HepG2 (cell line): ENCODE measurements around the gene NPHS1. TPM values are rescaled to one million over a fixed set of nuclear protein-coding genes. Genes with fewer than 3 reads are reported as not detected.
A peak's percentile ranks its signal among the peaks of the same experiment; 100 is the strongest.

Experiments used
- AHR ChIP-seq: IDR thresholded peaks from 2 replicates; pipeline ENCODE4 v1.6.1; 2018; ENCODE audit warnings: missing genetic modification reagents, missing compliant biosample characterization
- ASH2L ChIP-seq: fragments of 300-600, 200-600 bp; sonication (generic); IDR thresholded peaks from 2 replicates; pipeline ENCODE4 v1.7.0; 2017; ENCODE audit warnings: low read depth, mild to moderate bottlenecking, moderate library complexity, mixed read lengths, low read length; ENCODE audit not compliant: insufficient read length
- CBX5 ChIP-seq: sonication (generic); formaldehyde crosslinking; IDR thresholded peaks from 2 replicates; pipeline ENCODE4 v1.4.0; 2020; ENCODE audit warnings: missing genetic modification reagents, borderline replicate concordance
- DMTF1 ChIP-seq: sonication (generic); formaldehyde crosslinking; IDR thresholded peaks from 2 replicates; pipeline ENCODE4 v1.4.0; 2020; ENCODE audit warnings: mild to moderate bottlenecking, missing genetic modification reagents
- ERF ChIP-seq: IDR thresholded peaks from 2 replicates; pipeline ENCODE4 v1.6.1; 2018; ENCODE audit warnings: missing biosample characterization, missing genetic modification reagents
- FOXO1 ChIP-seq: sonication (generic); formaldehyde crosslinking; IDR thresholded peaks from 2 replicates; pipeline ENCODE4 v1.4.0; 2020; ENCODE audit warnings: missing genetic modification reagents
- HMG20B ChIP-seq: conservative IDR thresholded peaks from 2 replicates; pipeline ENCODE4 v1.6.1; 2016; ENCODE audit warnings: missing genetic modification reagents, missing compliant biosample characterization
- NCOA2 ChIP-seq: sonication (generic); formaldehyde crosslinking; IDR thresholded peaks from 2 replicates; pipeline ENCODE4 v1.8.0; 2022; ENCODE audit warnings: inconsistent platforms
- SALL1 ChIP-seq: sonication (generic); formaldehyde crosslinking; IDR thresholded peaks from 2 replicates; pipeline ENCODE4 v1.8.0; 2022; ENCODE audit warnings: mild to moderate bottlenecking, missing genetic modification reagents
- SALL2 ChIP-seq: sonication (generic); formaldehyde crosslinking; IDR thresholded peaks from 2 replicates; pipeline ENCODE4 v1.8.1; 2023; ENCODE audit warnings: mild to moderate bottlenecking, missing genetic modification reagents, inconsistent platforms
- SOX6 ChIP-seq, 2 experiments: fragments of 450-650 bp in 1 of 2; sonication (generic) in 1 of 2; formaldehyde crosslinking in 1 of 2; IDR thresholded peaks; 2 replicates each; pipeline versions ENCODE4 v1.4.0 to v1.6.1; 2017 to 2020; ENCODE audit warnings: antibody characterized with exemption in 1 of 2, mild to moderate bottlenecking in 1 of 2, missing genetic modification reagents in 1 of 2
- TRIM24 ChIP-seq: sonication (generic); formaldehyde crosslinking; IDR thresholded peaks from 2 replicates; pipeline ENCODE4 v1.8.0; 2022; ENCODE audit warnings: mild to moderate bottlenecking, missing genetic modification reagents
- ZNF138 ChIP-seq: sonication (generic); formaldehyde crosslinking; IDR thresholded peaks from 2 replicates; pipeline ENCODE4 v1.5.0; 2020; ENCODE audit warnings: mild to moderate bottlenecking, low read depth, missing genetic modification reagents
- ZNF274 ChIP-seq: sonication (generic); formaldehyde crosslinking; IDR thresholded peaks from 2 replicates; pipeline ENCODE4 v1.5.1; 2020; ENCODE audit warnings: mild to moderate bottlenecking, missing genetic modification reagents
- ZNF564 ChIP-seq: sonication (generic); formaldehyde crosslinking; IDR thresholded peaks from 2 replicates; pipeline ENCODE4 v1.8.1; 2023; ENCODE audit warnings: mild to moderate bottlenecking, missing genetic modification reagents
- ZNF672 ChIP-seq: sonication (generic); formaldehyde crosslinking; IDR thresholded peaks from 2 replicates; pipeline ENCODE4 v1.8.1; 2022; ENCODE audit warnings: missing genetic modification reagents
- ZNF839 ChIP-seq: sonication (generic); formaldehyde crosslinking; IDR thresholded peaks from 2 replicates; pipeline ENCODE4 v1.4.0; 2020; ENCODE audit warnings: missing genetic modification reagents, mild to moderate bottlenecking, borderline replicate concordance
- polyA plus RNA-seq, 8 experiments: library from polyadenylated mRNA; depleted of rRNA in 3 of 8; stranded (reverse) in 7 of 8; unstranded in 1 of 8; fragments of >200 nt; fragmentation: Illumina TruSeq in 4 of 8; extraction: Trizol in 4 of 8; gene quantifications; 2 replicates each; pipeline versions ENCODE4 v1.2.1 to v1.2.3, GENCODE V29; 2011 to 2016; ENCODE audit warnings: low read depth in 4 of 8, missing spikeins in 1 of 8, mixed read lengths in 1 of 8; ENCODE audit not compliant: insufficient read depth in 1 of 8
- total RNA-seq, 5 experiments: library from RNA; depleted of rRNA; stranded (reverse); fragments of >200 nt; fragmentation: Illumina TruSeq; extraction: Trizol; gene quantifications; 2 replicates each; pipeline ENCODE4 v1.2.3, GENCODE V29; 2016; ENCODE audit warnings: low read depth in 1 of 5
- TF ChIP-seq, protein P1 (sequence below), 2 experiments: fragments of 450-650 bp in 1 of 2; sonication (generic) in 1 of 2; formaldehyde crosslinking in 1 of 2; IDR thresholded peaks; 2 replicates each; pipeline versions ENCODE4 v1.6.1 to v1.8.0; 2016 to 2022; ENCODE audit warnings: antibody characterized with exemption in 1 of 2, mild to moderate bottlenecking in 1 of 2, missing genetic modification reagents in 1 of 2

Gene NPHS1
- total and polyA plus RNA-seq, 2 of the 13 experiments (the other 11 are each of a cell fraction or from before 2014, with no cell fraction given): not detected

DNA sequence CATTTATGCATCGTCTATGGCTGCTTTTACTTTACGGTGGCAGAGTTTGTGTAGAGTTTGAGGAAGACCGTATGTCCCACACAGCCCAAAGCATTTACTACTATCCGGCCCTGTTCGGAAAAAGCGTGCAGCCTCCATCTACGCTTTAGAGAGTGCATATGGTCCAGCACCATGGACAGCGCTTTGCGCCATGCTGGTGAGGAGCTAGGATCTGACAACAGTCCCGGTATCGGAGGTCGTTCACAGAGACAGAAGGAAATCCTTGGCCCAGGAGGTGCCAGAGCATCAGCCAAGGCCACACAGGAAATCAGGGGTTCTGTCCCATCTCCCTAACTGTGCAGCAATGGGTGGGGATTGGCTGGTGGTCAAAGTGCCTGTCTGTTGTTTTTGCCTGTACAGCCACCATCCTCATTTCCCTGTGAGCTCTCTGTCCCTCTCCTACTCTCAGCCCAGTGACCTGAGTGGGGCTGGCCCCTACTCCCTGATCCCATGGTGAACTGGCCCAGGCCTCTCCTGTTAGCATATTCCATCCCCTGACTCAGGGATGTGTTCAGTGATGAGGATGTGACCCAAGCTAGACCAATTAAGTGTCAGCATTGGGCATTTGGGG is 23.5 kb downstream of the NPHS1 start (continued):
- TF ChIP-seq, protein P1, sequence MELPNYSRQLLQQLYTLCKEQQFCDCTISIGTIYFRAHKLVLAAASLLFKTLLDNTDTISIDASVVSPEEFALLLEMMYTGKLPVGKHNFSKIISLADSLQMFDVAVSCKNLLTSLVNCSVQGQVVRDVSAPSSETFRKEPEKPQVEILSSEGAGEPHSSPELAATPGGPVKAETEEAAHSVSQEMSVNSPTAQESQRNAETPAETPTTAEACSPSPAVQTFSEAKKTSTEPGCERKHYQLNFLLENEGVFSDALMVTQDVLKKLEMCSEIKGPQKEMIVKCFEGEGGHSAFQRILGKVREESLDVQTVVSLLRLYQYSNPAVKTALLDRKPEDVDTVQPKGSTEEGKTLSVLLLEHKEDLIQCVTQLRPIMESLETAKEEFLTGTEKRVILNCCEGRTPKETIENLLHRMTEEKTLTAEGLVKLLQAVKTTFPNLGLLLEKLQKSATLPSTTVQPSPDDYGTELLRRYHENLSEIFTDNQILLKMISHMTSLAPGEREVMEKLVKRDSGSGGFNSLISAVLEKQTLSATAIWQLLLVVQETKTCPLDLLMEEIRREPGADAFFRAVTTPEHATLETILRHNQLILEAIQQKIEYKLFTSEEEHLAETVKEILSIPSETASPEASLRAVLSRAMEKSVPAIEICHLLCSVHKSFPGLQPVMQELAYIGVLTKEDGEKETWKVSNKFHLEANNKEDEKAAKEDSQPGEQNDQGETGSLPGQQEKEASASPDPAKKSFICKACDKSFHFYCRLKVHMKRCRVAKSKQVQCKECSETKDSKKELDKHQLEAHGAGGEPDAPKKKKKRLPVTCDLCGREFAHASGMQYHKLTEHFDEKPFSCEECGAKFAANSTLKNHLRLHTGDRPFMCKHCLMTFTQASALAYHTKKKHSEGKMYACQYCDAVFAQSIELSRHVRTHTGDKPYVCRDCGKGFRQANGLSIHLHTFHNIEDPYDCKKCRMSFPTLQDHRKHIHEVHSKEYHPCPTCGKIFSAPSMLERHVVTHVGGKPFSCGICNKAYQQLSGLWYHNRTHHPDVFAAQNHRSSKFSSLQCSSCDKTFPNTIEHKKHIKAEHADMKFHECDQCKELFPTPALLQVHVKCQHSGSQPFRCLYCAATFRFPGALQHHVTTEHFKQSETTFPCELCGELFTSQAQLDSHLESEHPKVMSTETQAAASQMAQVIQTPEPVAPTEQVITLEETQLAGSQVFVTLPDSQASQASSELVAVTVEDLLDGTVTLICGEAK (IDR thresholded peaks at IDR 0.05): no peak
- TF ChIP-seq, protein P1 (CRISPR knock-in tag; IDR thresholded peaks at IDR 0.05): peak; percentile 86
- TF ChIP-seq TRIM24 (no peak), ZNF839 (CRISPR knock-in tag) (no peak), SALL2 (CRISPR knock-in tag) (peak; percentile 67), AHR (CRISPR knock-in tag) (peak; percentile 96; the same call in 1 of the 2 replicates), NCOA2 (CRISPR knock-in tag) (peak; percentile 84), ZNF564 (CRISPR knock-in tag) (0 out of 2 replicates have a peak, but pooled peaks have one; percentile 45), SOX6 (IDR thresholded peaks at IDR 0.05) (no peak), SOX6 (CRISPR knock-in tag; IDR thresholded peaks at IDR 0.05) (no peak), ZNF274 (CRISPR knock-in tag) (peak; percentile 82), ZNF672 (CRISPR knock-in tag) (no peak), DMTF1 (no peak), ERF (CRISPR knock-in tag) (peak; percentile 99), HMG20B (CRISPR knock-in tag) (peak; percentile 89), ZNF138 (CRISPR knock-in tag) (peak; percentile 91), CBX5 (peak; percentile 80; the same call in 1 of the 2 replicates), ASH2L (no peak), SALL1 (CRISPR knock-in tag) (peak; percentile 98), FOXO1 (CRISPR knock-in tag) (peak; percentile 57; the same call in 1 of the 2 replicates)
